ENCODE results near the gene LIPG.

The LIPG gene

GRCh38 chr18:49632588-49632987 lies 70.7 kb downstream of the LIPG start:
- H3K9me3 Mint-ChIP-seq, result no peaks in the 10 kb centered on the region
- H3K4me1 Mint-ChIP-seq (ENCODE audit: low read depth), result no peaks in the 10 kb centered on the region
- H3K4me3 Mint-ChIP-seq, result no peak overlapping the region
- no peaks in the 10 kb centered on the region for H3K27me3 Mint-ChIP-seq
- H3K36me3 Mint-ChIP-seq (ENCODE audit: low read depth), result no peaks in the 10 kb centered on the region
- no peak overlapping the region for H3K27ac Mint-ChIP-seq
- intact Hi-C loops (cut with micrococcal nuclease), result no loop called here

GRCh38 chr18:49638209-49638785 lies 76.4 kb downstream of the LIPG start:
- intact Hi-C loops (cut with micrococcal nuclease), result no loop called here
- H3K27ac Mint-ChIP-seq, result no peak overlapping the region
- no peaks in the 10 kb centered on the region for H3K4me1 Mint-ChIP-seq (ENCODE audit: low read depth)
- no peaks in the 10 kb centered on the region for H3K36me3 Mint-ChIP-seq (ENCODE audit: low read depth)
- no peaks in the 10 kb centered on the region for H3K27me3 Mint-ChIP-seq
- H3K4me3 Mint-ChIP-seq, result no peak overlapping the region
- no peaks in the 10 kb centered on the region for H3K9me3 Mint-ChIP-seq

- intact Hi-C loops (cut with micrococcal nuclease), result no loop called here
- no peak overlapping the region for H3K27ac Mint-ChIP-seq
- no peak overlapping the region for H3K4me3 Mint-ChIP-seq
- no peaks in the 10 kb centered on the region for H3K9me3 Mint-ChIP-seq
- no peaks in the 10 kb centered on the region for H3K4me1 Mint-ChIP-seq (ENCODE audit: low read depth)
- no peaks in the 10 kb centered on the region for H3K27me3 Mint-ChIP-seq
- no peaks in the 10 kb centered on the region for H3K36me3 Mint-ChIP-seq (ENCODE audit: low read depth)
These were observed 77.2 kb downstream of the LIPG start for GRCh38 chr18:49638891-49639557.

GRCh38 chr18:49639643-49640391 lies 78.0 kb downstream of the LIPG start:
- Mint-ChIP-seq H3K4me1 (ENCODE audit: low read depth) (no peaks in the 10 kb centered on the region), H3K27ac (no peak overlapping the region)

GRCh38 chr18:49640741-49641140 lies 78.9 kb downstream of the LIPG start:
- H3K9me3 Mint-ChIP-seq, result no peaks in the 10 kb centered on the region
- no peaks in the 10 kb centered on the region for H3K36me3 Mint-ChIP-seq (ENCODE audit: low read depth)
- H3K4me1 Mint-ChIP-seq (ENCODE audit: low read depth), result no peaks in the 10 kb centered on the region
- H3K27ac Mint-ChIP-seq, result no peak overlapping the region
- intact Hi-C loops (cut with micrococcal nuclease), result no loop called here
- no peaks in the 10 kb centered on the region for H3K27me3 Mint-ChIP-seq
- no peak overlapping the region for H3K4me3 Mint-ChIP-seq

More at GRCh38 chr18:49639643-49640391, 78.0 kb downstream of the LIPG start:
- H3K4me3 Mint-ChIP-seq, result no peak overlapping the region
- intact Hi-C loops (cut with micrococcal nuclease), result no loop called here
- no peaks in the 10 kb centered on the region for H3K9me3 Mint-ChIP-seq
- no peaks in the 10 kb centered on the region for H3K36me3 Mint-ChIP-seq (ENCODE audit: low read depth)
- H3K27me3 Mint-ChIP-seq, result no peaks in the 10 kb centered on the region

GRCh38 chr18:49645196-49645595 lies 83.3 kb downstream of the LIPG start:
- no peak overlapping the region for H3K27ac Mint-ChIP-seq
- H3K4me3 Mint-ChIP-seq, result no peak overlapping the region
- no peaks in the 10 kb centered on the region for H3K36me3 Mint-ChIP-seq (ENCODE audit: low read depth)
- intact Hi-C loops (cut with micrococcal nuclease), result no loop called here
- H3K4me1 Mint-ChIP-seq (ENCODE audit: low read depth), result no peaks in the 10 kb centered on the region
- H3K9me3 Mint-ChIP-seq, result no peaks in the 10 kb centered on the region
- no peaks in the 10 kb centered on the region for H3K27me3 Mint-ChIP-seq

- H3K9me3 Mint-ChIP-seq, result no peaks in the 10 kb centered on the region
- H3K4me1 Mint-ChIP-seq (ENCODE audit: low read depth), result no peaks in the 10 kb centered on the region
- intact Hi-C loops (cut with micrococcal nuclease), result no loop called here
These were observed 84.0 kb downstream of the LIPG start for GRCh38 chr18:49645841-49646351.

GRCh38 chr18:49646873-49647272 lies 85.0 kb downstream of the LIPG start:
- Mint-ChIP-seq H3K27ac (no peak overlapping the region), H3K4me1 (ENCODE audit: low read depth) (no peaks in the 10 kb centered on the region), H3K27me3 (no peaks in the 10 kb centered on the region), H3K9me3 (no peaks in the 10 kb centered on the region), H3K36me3 (ENCODE audit: low read depth) (no peaks in the 10 kb centered on the region), H3K4me3 (no peak overlapping the region)
- intact Hi-C loops (cut with micrococcal nuclease), result no loop called here

More at GRCh38 chr18:49645841-49646351, 84.0 kb downstream of the LIPG start:
- no peak overlapping the region for H3K4me3 Mint-ChIP-seq
- H3K27ac Mint-ChIP-seq, result no peak overlapping the region
- no peaks in the 10 kb centered on the region for H3K36me3 Mint-ChIP-seq (ENCODE audit: low read depth)
- no peaks in the 10 kb centered on the region for H3K27me3 Mint-ChIP-seq

- no peak overlapping the region for H3K27ac Mint-ChIP-seq
- H3K36me3 Mint-ChIP-seq (ENCODE audit: low read depth), result no peaks in the 10 kb centered on the region
- H3K4me3 Mint-ChIP-seq, result no peak overlapping the region
- H3K9me3 Mint-ChIP-seq, result no peaks in the 10 kb centered on the region
- intact Hi-C loops (cut with micrococcal nuclease), result no loop called here
- no peaks in the 10 kb centered on the region for H3K4me1 Mint-ChIP-seq (ENCODE audit: low read depth)
- no peaks in the 10 kb centered on the region for H3K27me3 Mint-ChIP-seq
These were observed 85.8 kb downstream of the LIPG start for GRCh38 chr18:49647496-49648168.

GRCh38 chr18:49648326-49648725 lies 86.5 kb downstream of the LIPG start:
- Mint-ChIP-seq H3K4me1 (ENCODE audit: low read depth) (no peaks in the 10 kb centered on the region), H3K36me3 (ENCODE audit: low read depth) (no peaks in the 10 kb centered on the region), H3K4me3 (no peak overlapping the region), H3K27ac (no peak overlapping the region), H3K9me3 (no peaks in the 10 kb centered on the region), H3K27me3 (no peaks in the 10 kb centered on the region)
- intact Hi-C loops (cut with micrococcal nuclease), result no loop called here

Data from dendritic cell treated with granulocyte-macrophage colony-stimulating factor and Interleukin-4, amounts not matched to agents 40 ng/mL and 50 ng/mL, for 4 days (primary cell).